CD4-positive, alpha-beta T cell treated with Interleukin-1 beta for 1 hour (primary cell): ENCODE measurements around the gene FAM72D.
"Not testable (repeated sequence)": the region's sequence is repeated elsewhere in the genome, so short reads cannot be mapped to it uniquely, and the experiment has no call there.

ENCODE experiments used
- DNase-seq, 2 donors: peaks; one replicate each; pipeline ENCODE4 v3.0.0-alpha.2; 2020 to 2022

The FAM72D gene

DNA sequence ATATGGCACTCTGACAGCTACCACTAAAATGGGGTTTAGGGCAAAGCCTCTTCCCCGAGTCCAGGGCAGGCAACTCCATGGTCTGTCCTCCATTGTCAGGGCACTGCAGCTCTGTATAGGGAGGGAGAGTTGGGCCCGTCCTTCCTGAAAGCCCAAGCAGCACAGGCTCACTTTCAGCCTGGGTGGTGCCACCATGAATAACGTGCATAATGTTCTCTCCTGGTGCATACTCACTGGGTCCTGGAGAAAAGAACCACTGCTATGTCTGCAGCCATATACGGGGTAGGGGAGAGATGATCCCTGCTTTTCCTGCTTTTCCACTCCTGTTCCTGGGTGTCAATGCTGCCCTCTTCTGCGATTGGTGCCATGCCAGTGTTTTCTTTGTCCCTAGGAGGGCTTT lies 60.1 kb downstream of the FAM72D start:
- DNase-seq, result not testable (repeated sequence)

DNA sequence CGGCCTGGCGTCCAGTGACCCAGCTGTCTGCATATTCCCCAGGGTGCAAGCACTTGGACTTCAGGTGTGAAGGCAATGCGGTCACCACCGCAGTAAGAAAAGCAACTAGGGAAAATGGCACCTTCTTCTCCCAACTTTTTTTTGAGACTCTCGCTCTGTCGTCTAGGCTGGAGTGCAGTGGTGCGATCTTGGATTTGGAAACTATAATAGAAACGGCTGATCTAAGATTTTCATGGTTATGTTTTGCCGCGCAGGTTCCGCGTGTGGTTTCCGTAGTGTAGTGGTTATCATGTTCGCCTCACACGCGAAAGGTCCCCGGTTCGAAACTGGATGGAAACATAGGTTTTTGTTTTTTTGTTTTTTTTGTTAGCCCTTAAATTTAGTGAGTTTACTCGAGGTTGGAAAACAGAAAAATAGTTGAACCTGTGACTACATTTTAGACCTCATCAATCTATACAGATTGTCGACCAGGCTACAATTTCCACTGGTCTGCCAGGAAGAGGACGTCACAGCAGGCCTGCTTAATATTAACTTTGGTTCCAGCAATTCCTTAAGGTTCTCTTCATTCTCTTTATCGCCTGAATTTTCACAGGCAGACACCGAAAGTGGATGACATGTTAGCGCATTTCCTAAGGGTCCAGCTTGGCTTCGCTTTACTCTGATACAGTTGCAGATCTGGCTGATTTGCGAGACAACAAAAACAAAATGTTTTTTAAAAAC lies 61.3 kb downstream of the FAM72D start:
- peak; percentile 46 to 56 for DNase-seq

DNA sequence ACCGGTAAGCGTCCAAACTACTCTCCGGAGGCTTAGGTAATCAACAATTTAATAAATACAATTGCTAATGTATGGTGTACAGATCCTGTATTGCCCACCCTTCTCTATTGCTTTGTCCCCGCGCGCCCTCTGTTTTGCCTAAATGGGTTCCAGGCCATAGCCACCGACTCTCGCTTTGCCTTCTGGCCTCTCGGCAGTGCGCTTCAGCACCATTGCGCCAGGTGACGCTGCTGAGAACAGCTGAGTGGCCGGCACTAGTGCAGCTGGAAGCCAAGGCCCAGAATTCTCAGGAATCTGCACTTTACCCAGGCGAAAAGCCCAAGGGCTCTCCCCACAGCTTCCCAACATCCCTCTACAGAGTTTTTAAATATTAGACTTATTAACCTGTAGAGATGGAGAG lies 61.9 kb downstream of the FAM72D start:
- not testable (repeated sequence) for DNase-seq

DNA sequence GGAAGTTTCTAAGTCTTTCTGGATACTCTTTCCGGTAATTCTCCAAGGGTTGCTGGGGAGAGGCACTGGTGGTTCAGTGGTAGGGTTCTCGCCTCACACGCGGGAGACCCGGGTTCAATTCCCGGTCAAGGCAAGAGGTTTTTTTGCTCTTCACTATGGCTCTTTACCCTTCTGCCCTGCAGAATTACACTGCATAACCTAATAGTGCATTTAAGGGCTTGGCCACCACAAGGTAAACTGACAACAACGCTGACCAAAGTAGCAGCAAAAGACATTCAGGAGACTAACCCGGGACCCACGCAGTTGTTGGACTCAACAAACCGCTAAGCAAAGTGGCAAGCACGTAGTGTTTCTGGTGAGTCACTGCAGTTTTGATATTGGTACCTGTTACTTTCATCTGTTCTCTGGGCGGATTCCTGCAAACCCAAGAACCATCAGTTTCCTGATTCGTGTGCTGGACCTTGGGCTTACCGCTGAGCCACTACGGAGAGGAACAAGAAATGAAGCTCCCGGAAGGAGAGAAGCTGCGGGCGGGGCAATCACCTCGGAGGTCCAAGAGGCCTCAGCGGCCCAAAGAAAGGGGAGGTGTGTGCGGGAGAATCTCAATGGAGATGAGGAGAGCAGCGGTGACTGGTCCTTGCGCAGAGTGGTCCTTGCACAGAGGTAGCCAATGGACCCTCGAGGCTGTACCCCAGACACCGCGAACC lies 65.4 kb downstream of the FAM72D start:
- DNase-seq, result not testable (repeated sequence)
